Sigmoid colon (tissue), 4 donors: Measurements from ENCODE around the gene HOXB6.

Source experiments
- CTCF ChIP-seq, 4 experiments: fragments of 450-650 bp in 3 of 4; fragments of 200-600 bp in 1 of 4; IDR thresholded peaks; one replicate each; pipeline ENCODE4 v1.5.1; 2016 to 2019; ENCODE audit warnings: antibody characterized with exemption in 4 of 4, mild to moderate bottlenecking in 3 of 4, moderate library complexity in 2 of 4
- EP300 ChIP-seq, 4 donors: sonication (generic); formaldehyde crosslinking; IDR thresholded peaks; one replicate each; pipeline ENCODE4 v1.6.1; 2017; ENCODE audit warnings: antibody characterized with exemption in 4 of 4
- POLR2A ChIP-seq, 2 donors: fragments of 450-650 bp; IDR thresholded peaks; one replicate each; pipeline ENCODE4 v1.6.1; 2016; ENCODE audit warnings: antibody characterized with exemption in 2 of 2, mild to moderate bottlenecking in 2 of 2, moderate library complexity in 2 of 2
- POLR2AphosphoS5 ChIP-seq, 4 donors: sonication (generic); formaldehyde crosslinking; IDR thresholded peaks; one replicate each; pipeline ENCODE4 v1.6.1; 2017; ENCODE audit warnings: antibody characterized with exemption in 4 of 4

GRCh38 chr17:48615047-48615962 lies 10.5 kb upstream of the HOXB6 start, which contains the start of gene HOXB8:
- TF ChIP-seq CTCF (IDR thresholded peaks at IDR 0.05) (no peak), EP300 (IDR thresholded peaks at IDR 0.05) (no peak), POLR2A (IDR thresholded peaks at IDR 0.05) (no peak), POLR2AphosphoS5 (IDR thresholded peaks at IDR 0.05) (peak in 3 of 4 donors; percentile 11 to 48 (median 41))
